Upper lobe of left lung (tissue), 4 donors: ENCODE measurements around the gene WNK2.

Experiments
- POLR2A ChIP-seq, 4 donors: fragments of 450-650 bp; IDR thresholded peaks; one replicate each; pipeline ENCODE4 v1.5.1; 2016 to 2017; ENCODE audit warnings: antibody characterized with exemption in 4 of 4, mild to moderate bottlenecking in 2 of 4
- TF ChIP-seq, protein P1 (sequence below), 6 experiments: fragments of 450-650 bp in 4 of 6; fragments of 200-600 bp in 2 of 6; sonication (generic) in 2 of 6; IDR thresholded peaks; one replicate each; pipeline ENCODE4 v1.5.1; 2016 to 2019; ENCODE audit warnings: antibody characterized with exemption in 6 of 6

- TF ChIP-seq, protein P1, sequence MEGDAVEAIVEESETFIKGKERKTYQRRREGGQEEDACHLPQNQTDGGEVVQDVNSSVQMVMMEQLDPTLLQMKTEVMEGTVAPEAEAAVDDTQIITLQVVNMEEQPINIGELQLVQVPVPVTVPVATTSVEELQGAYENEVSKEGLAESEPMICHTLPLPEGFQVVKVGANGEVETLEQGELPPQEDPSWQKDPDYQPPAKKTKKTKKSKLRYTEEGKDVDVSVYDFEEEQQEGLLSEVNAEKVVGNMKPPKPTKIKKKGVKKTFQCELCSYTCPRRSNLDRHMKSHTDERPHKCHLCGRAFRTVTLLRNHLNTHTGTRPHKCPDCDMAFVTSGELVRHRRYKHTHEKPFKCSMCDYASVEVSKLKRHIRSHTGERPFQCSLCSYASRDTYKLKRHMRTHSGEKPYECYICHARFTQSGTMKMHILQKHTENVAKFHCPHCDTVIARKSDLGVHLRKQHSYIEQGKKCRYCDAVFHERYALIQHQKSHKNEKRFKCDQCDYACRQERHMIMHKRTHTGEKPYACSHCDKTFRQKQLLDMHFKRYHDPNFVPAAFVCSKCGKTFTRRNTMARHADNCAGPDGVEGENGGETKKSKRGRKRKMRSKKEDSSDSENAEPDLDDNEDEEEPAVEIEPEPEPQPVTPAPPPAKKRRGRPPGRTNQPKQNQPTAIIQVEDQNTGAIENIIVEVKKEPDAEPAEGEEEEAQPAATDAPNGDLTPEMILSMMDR (IDR thresholded peaks at IDR 0.05), result no peak
- no peak for TF ChIP-seq POLR2A (IDR thresholded peaks at IDR 0.05)
Observed at GRCh38 chr9:93346231-93347112, 162.5 kb downstream of the WNK2 start.
